ENCODE results near the gene WDR59.

DNA sequence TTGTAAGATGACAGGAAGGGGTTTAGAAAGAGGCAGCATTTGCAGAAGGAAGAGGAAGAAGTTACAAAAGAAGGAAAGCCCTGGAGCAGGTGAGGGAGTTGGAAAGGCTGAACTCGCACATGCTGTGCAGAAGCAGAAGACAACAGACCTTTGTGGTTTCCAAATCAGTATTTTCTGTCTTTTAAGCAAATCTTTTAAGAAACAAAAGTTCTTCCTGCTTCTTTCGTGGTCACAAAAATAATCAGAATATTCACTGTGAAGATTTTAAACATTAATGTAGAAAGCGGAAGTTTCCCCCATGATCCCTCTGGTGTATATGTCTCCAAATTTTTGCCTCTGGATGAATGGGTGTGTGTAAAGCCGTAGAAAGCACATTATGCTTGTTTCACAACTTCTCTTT lies 39.7 kb upstream of the WDR59 start:
- TF ChIP-seq, protein P1, sequence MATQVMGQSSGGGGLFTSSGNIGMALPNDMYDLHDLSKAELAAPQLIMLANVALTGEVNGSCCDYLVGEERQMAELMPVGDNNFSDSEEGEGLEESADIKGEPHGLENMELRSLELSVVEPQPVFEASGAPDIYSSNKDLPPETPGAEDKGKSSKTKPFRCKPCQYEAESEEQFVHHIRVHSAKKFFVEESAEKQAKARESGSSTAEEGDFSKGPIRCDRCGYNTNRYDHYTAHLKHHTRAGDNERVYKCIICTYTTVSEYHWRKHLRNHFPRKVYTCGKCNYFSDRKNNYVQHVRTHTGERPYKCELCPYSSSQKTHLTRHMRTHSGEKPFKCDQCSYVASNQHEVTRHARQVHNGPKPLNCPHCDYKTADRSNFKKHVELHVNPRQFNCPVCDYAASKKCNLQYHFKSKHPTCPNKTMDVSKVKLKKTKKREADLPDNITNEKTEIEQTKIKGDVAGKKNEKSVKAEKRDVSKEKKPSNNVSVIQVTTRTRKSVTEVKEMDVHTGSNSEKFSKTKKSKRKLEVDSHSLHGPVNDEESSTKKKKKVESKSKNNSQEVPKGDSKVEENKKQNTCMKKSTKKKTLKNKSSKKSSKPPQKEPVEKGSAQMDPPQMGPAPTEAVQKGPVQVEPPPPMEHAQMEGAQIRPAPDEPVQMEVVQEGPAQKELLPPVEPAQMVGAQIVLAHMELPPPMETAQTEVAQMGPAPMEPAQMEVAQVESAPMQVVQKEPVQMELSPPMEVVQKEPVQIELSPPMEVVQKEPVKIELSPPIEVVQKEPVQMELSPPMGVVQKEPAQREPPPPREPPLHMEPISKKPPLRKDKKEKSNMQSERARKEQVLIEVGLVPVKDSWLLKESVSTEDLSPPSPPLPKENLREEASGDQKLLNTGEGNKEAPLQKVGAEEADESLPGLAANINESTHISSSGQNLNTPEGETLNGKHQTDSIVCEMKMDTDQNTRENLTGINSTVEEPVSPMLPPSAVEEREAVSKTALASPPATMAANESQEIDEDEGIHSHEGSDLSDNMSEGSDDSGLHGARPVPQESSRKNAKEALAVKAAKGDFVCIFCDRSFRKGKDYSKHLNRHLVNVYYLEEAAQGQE (IDR thresholded peaks at IDR 0.05; ENCODE audit: low read depth, low read length) = no peak
- TF ChIP-seq, protein P2, sequence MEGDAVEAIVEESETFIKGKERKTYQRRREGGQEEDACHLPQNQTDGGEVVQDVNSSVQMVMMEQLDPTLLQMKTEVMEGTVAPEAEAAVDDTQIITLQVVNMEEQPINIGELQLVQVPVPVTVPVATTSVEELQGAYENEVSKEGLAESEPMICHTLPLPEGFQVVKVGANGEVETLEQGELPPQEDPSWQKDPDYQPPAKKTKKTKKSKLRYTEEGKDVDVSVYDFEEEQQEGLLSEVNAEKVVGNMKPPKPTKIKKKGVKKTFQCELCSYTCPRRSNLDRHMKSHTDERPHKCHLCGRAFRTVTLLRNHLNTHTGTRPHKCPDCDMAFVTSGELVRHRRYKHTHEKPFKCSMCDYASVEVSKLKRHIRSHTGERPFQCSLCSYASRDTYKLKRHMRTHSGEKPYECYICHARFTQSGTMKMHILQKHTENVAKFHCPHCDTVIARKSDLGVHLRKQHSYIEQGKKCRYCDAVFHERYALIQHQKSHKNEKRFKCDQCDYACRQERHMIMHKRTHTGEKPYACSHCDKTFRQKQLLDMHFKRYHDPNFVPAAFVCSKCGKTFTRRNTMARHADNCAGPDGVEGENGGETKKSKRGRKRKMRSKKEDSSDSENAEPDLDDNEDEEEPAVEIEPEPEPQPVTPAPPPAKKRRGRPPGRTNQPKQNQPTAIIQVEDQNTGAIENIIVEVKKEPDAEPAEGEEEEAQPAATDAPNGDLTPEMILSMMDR (IDR thresholded peaks at IDR 0.05) = no peak
- no peak for TF ChIP-seq POLR2AphosphoS5 (IDR thresholded peaks at IDR 0.05; ENCODE audit: low read depth, low read length)
- TF ChIP-seq, protein P3, sequence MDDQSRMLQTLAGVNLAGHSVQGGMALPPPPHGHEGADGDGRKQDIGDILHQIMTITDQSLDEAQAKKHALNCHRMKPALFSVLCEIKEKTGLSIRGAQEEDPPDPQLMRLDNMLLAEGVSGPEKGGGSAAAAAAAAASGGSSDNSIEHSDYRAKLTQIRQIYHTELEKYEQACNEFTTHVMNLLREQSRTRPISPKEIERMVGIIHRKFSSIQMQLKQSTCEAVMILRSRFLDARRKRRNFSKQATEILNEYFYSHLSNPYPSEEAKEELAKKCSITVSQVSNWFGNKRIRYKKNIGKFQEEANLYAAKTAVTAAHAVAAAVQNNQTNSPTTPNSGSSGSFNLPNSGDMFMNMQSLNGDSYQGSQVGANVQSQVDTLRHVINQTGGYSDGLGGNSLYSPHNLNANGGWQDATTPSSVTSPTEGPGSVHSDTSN (IDR thresholded peaks at IDR 0.05) = no peak
- TF ChIP-seq, protein P4, sequence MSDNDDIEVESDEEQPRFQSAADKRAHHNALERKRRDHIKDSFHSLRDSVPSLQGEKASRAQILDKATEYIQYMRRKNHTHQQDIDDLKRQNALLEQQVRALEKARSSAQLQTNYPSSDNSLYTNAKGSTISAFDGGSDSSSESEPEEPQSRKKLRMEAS (IDR thresholded peaks at IDR 0.05; ENCODE audit: low read depth) = no peak
- TF ChIP-seq RAD21 (IDR thresholded peaks at IDR 0.05; ENCODE audit: low read length) = no peak
- no peak for TF ChIP-seq TAF1 (IDR thresholded peaks at IDR 0.05; ENCODE audit: borderline replicate concordance, low read depth, low read length)
- no peak for TF ChIP-seq RXRA (IDR thresholded peaks at IDR 0.05; ENCODE audit: borderline replicate concordance, low read depth)
- TF ChIP-seq MXI1 (IDR thresholded peaks at IDR 0.05; ENCODE audit: low read depth, low read length) = no peak
- no peak for TF ChIP-seq RFX5 (IDR thresholded peaks at IDR 0.05; ENCODE audit: low read length)
- no peak for TF ChIP-seq JUND (IDR thresholded peaks at IDR 0.05)
- TF ChIP-seq EZH2phosphoT487 (IDR thresholded peaks at IDR 0.05; ENCODE audit: borderline replicate concordance, low read depth) = no peak
- no peak for TF ChIP-seq MEF2A (IDR thresholded peaks at IDR 0.05; ENCODE audit: borderline replicate concordance, low read depth)
